SKM-1 (cell line): Measurements from ENCODE around the gene CARD9.

Experiments
- DNase-seq: peaks from one replicate; lab custom pipeline; 2025; ENCODE audit not compliant: unreplicated experiment; lab: John Stamatoyannopoulos, UW

The CARD9 gene

GRCh38 chr9:136351252-136351800 is 22.1 kb downstream of the CARD9 start:
- DNase-seq: no peak

GRCh38 chr9:136349546-136349945 is 23.9 kb downstream of the CARD9 start:
- no peak for DNase-seq

- no peak for DNase-seq
These were observed 24.8 kb downstream of the CARD9 start for GRCh38 chr9:136348691-136349090.

- DNase-seq: no peak
These were observed 25.8 kb downstream of the CARD9 start for GRCh38 chr9:136347472-136348256.

- DNase-seq: no peak
These were observed 26.5 kb downstream of the CARD9 start for GRCh38 chr9:136346927-136347465.

GRCh38 chr9:136346157-136346481 is 27.4 kb downstream of the CARD9 start:
- no peak for DNase-seq

- no peak for DNase-seq
These were observed 27.9 kb downstream of the CARD9 start for GRCh38 chr9:136345281-136346156.

GRCh38 chr9:136344544-136345280 is 28.8 kb downstream of the CARD9 start:
- no peak for DNase-seq

GRCh38 chr9:136343884-136344269 is 29.6 kb downstream of the CARD9 start:
- no peak for DNase-seq

GRCh38 chr9:136343121-136343883 is 30.2 kb downstream of the CARD9 start:
- DNase-seq: no peak

- DNase-seq: no peak
These were observed 31.0 kb downstream of the CARD9 start for GRCh38 chr9:136342181-136343120.

- no peak for DNase-seq
These were observed 31.7 kb downstream of the CARD9 start for GRCh38 chr9:136341769-136342168.

- DNase-seq: no peak
These were observed 32.3 kb downstream of the CARD9 start for GRCh38 chr9:136341042-136341655.

- no peak for DNase-seq
These were observed 33.0 kb downstream of the CARD9 start for GRCh38 chr9:136340356-136341041.

GRCh38 chr9:136339958-136340310 is 33.5 kb downstream of the CARD9 start:
- DNase-seq: no peak

GRCh38 chr9:136339173-136339957 is 34.1 kb downstream of the CARD9 start:
- DNase-seq: peak; percentile 58

- no peak for DNase-seq
These were observed 35.0 kb downstream of the CARD9 start for GRCh38 chr9:136338511-136338910.
